NCI-H345 (cell line): ENCODE results near the gene CFAP43.
"Not testable (repeated sequence)": the region's sequence is repeated elsewhere in the genome, so short reads cannot be mapped to it uniquely, and the experiment has no call there.

Experiments used
- DNase-seq: peaks from one replicate; lab custom pipeline; 2025; lab: John Stamatoyannopoulos, UW

Gene CFAP43

DNA sequence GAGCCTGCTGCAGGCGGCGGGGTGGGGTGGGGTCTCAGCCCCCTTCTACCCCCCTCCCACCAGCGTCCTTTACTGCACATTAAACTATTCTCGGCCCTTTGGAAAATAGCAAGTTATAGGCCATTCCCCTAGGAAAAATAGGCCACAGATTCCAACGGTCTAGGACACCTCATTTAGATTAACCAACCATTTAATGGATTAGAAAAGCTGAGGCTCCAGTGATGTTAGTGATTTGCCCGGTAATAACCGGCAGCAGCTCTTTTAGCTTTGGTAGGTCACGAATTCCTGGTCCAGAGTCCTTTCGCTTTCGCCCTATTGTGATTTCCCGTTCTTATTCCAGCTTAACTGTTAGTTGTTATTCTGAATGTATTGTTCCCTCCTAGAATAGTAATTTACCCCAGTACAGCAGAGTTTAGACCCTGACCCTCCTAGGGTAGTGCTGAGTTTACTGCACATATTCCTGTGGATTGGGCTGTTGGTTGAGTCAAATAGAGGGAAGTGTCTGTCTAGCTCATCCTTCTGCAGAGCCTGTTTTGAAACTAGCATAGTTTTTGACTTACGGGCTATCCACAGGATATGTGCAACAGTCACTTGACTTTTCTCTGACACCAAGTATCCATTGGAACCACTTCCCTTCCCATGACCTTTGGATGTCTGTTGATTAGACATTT is 23.3 kb upstream of the CFAP43 start:
- no peak for DNase-seq

DNA sequence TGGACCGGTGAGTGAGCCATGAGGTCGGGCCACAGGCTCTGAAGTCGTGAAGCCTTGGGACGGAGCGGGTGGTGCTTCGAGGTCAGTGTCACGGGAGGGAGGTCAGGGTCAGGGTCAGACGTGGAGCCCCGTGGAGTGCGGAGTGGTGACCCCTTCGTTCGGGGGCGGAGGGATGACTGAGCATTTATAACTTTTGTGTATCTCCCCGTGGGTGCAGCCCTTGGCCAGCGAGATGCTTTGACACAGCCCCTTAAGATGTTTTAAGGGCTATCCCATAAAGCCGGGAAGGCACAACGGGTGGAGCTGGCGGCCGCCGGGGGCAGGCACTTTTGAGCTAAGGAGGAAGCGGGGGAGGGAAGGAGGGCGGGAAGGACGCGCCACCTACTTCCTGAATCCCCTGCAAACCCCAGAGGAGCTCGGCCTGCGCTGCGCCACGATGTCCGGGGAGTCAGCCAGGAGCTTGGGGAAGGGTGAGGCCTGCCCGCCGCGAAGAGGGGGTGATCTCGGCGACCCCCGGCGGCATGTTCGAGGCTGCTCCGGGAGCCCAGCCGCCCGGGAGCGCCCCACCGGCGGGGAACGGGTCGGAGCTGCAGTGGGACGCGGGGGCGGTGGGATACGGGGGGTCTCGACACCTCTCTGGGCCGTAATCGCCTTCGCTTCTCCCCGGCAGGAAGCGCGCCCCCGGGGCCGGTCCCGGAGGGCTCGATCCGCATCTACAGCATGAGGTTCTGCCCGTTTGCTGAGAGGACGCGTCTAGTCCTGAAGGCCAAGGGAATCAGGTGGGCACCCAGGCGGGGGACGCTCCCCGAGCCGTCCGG is 22.5 kb upstream of the CFAP43 start, which contains the start of gene GSTO1:
Gene GSTO1, plus strand, starts transcription at position 400 of the 818 bp plus-strand sequence. Its CDS starts 37 bp downstream, at position 437.
- no peak for DNase-seq

DNA sequence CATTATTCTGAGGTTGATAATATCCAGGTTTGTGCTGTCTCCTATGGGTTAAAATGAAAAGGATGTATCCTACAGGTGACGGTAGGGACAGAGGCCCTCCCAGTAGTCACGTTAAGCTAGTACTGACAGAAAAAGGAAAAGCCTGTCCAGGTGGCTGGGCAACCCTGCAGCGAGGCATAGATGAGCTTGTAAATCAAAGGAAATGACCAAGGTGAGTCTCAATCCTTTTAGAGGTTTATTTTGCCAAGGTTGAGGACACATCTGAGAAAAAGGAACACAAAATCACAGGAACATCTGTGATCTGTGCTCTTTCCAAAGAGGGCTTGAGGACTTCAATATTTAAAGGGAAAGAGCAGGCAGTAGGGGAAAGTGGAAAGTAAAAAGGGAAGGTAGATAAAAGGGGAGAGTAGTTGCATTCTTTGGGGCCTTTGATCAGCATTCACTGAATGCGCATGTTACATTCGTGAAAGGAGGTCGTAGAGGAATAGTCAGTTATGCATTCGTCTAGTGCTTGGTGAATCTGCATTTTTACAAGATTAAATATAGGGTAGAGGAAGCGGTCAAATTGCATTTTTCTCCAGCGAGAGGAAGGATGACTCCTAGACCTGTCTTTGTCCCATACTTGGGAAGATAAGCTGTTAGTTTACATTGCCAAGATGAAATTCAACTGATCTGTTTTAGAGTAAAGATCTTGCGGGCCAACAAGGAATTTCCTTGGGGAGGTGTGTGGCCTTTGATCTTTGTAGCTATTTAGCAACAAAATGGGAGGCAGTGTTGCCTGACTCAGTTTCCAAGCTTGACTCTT is 21.6 kb upstream of the CFAP43 start:
- DNase-seq = no peak

DNA sequence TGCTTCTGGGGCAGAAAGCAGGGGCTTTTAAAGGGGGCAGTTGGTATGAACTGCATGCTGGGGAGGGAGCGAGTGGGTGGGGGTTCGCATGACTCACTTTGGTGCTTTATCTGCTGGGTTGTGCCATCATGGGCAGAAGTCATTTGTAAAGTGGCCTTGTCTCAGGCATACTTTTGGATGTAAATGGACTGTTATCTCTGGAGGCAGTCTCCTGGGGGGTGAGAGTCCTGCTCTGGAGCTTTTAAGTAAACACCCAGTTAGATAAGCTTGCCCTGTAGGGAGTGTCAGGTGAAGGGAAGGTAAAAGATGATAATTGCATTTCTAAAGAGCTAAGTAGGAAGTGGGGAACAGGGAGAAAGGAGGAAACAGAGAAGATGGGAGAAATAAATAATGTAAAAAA is 20.9 kb upstream of the CFAP43 start:
- DNase-seq = no peak

DNA sequence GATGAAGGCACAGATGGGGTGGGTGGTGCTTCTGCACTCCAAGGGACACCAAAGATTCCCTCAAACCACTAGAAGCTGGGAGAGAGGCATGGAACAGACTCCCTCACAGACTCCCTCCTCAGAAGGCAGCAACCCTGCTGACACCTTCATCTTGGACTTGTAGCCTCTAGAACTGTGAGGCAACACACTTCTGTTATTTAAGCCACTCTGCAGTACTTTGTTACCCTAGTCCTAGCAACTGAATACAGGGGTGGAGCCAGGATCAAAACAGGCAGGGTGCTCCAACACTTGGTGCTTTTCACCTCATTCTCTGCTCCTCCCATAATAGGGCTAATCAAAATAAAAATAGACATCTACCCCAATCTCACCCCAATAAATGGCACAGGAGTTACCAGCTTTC is 20.2 kb upstream of the CFAP43 start:
- DNase-seq = no peak

DNA sequence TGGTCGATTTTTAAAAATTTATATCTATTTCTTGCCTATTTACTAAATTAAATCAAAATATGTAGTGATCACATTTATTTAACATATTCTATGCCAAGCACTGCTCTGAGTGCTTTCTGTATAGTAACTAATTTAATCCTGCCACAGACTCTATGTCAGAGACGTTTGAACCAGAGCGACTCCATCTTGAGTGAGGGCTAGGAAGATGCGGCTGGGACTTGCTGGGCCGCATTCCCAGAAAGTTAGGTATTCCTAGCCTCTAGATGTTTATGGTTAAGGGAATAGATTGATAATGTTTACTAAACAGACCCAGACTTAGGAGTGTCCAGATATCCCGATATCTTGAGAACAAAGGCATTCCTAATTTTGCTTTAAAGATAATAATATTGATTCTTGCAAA is 19.3 kb upstream of the CFAP43 start:
- no peak for DNase-seq

DNA sequence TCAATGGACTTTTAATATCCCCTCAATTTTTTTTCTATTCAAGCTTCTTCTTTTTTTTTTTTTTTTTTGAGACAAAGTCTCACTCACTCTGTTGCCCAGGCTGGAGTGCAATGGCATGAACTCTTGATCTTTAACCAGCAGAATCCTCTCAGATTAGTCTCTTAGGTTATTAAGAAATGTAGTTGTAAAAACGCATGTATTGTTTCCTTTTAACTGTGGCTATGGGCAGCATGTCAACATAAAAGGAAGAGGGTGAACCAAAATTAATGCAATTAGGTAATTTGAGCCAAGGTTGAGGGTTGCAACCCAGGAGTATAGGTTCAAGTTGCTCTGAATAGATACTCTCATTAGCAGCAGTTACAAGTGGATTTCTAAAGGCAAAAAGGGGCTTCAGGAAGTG is 18.2 kb upstream of the CFAP43 start:
- no peak for DNase-seq

DNA sequence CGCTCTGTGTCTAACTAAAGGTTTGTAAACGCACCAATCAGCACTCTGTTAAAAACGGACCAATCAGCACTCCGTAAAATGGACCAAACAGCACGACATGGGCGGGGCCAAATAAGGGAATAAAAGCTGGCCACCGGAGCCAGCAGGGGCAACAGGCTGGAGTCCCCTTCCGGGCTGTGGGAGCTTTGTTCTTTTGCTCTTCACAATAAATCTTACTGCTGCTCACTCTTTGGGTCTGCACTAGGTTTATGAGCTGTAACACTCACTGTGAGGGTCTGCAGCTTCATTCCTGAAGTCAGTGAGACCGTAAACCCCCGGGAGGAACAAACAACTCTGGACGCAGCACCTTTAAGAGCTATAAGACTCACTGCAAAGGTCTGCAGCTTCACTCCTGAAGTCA is 16.8 kb upstream of the CFAP43 start:
- not testable (repeated sequence) for DNase-seq

DNA sequence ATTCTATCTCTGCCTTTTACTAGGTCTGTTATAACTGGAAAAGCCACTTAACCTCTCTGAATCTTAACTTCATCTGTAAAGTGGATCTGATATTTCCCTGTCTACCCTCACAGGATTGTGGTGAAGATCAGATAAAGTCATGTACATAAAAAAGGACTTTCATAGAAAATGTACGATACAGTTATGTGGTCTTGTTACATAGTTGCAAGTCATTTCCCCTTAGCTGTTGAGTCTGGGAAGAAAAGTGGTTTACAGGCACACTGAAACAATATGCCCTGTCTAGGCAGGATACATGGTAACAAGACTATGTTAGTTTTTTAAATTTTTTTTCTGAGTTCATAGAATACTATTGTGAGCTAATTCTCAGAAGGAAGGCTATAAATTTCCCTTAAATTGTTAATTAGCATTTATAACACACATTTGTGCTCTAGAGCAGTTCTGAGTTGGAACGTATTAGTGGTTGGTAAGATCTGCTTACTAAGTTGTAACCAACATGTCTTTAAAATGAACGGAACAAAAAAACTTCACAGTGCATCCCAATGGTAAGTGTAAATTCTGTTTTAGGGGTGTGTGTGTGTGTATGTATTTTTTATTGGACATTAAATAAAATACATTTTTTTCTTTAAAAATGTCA is 15.5 kb upstream of the CFAP43 start:
- DNase-seq = no peak

DNA sequence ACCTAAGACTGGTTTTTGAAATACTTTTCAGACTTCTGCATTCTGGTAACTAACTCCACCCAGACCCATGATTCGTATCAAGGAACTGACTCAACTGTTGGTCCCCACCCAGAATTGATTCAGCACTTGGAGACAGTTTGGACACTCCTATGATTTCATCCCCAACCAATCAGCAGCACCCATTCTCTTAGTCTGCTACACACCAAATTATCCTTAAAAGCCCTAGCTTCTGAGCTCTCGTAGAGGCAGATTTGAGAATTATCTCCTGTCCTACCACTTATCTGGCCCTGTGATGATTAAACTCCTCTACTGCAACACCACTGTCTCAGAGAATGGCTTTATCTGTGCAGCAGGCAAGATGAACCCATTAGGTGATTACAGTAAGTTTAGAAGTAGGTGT is 14.8 kb upstream of the CFAP43 start:
- DNase-seq = no peak

DNA sequence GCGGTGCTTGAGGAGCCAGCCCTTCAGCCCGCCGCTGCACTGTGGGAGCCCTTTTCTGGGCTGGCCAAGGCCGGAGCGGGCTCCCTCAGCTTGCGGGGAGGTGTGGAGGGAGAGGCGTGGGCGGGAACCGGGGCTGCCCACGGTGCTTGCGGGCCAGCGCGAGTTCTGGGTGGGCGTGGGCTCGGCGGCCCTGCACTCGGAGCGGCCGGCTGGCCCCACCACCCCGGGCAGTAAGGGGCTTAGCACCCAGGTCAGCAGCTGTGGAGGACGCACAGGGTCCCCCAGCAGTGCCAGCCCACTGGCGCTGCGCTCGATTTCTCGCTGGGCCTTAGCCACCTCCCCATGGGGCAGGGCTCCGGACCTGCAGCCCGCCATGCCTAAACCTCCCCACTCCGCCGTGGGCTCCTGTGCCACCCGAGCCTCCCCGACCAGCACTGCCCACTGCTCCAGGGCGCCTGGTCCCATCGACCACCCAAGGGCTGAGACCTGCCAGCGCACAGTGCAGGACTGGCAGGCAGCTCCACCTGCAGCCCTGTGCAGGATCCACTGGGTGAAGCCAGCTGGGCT is 13.0 kb upstream of the CFAP43 start:
- DNase-seq = no peak

DNA sequence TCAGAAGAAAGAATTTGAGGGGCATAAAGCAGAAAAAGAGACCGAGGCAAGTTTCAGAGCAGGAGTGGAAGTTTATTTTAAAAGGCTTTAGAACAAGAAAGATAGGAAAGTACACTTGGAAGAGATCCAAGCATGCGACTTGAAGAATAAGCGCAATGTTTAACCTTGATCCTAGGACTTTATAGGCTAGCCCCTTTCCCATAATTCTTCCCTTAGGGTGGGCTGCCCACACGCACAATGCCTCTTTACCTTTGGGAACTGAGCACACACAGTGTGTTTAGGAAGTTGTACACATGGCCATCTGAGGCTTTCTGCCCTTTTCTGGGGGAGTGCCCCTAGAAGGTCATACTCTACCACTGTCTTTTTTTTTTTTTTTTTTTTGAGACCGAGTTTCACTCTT is 11.3 kb upstream of the CFAP43 start:
- DNase-seq = no peak

DNA sequence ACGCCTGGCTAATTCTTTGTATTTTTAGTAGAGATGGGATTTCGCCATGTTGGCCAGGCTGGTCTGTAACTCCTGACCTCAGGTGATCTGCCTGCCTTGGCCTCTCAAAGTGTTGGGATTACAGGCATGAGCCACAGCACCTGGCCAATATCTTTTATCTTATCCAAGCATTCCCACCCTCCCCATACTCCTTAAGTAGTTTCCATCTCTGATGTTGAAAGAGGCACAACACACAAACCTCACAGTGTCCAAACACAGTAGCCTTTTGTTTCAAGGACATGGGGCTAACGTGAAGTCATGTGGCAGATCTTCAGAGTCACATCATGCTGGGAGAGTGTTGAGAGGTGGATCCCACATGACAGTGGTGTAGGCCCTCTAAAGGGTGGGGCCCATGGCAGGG is 10.8 kb upstream of the CFAP43 start:
- DNase-seq = not testable (repeated sequence)

DNA sequence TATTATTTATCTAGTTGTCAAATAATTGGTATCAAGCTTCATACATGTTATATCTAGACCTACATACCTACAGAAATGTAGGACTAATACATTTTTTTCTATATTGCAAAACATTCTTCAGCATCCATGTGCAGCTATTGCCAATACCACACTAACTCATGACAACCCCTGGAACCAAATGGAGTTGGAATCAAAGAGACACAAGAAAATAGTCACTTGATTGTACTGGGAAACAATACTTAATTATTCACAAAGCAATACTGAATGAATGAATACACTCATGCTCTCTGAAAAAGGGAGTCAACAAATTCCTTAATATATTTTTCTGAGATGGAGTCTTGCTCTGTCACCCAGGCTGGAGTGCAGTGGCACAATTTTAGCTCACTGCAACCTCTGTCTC is 10.4 kb upstream of the CFAP43 start:
- no peak for DNase-seq

DNA sequence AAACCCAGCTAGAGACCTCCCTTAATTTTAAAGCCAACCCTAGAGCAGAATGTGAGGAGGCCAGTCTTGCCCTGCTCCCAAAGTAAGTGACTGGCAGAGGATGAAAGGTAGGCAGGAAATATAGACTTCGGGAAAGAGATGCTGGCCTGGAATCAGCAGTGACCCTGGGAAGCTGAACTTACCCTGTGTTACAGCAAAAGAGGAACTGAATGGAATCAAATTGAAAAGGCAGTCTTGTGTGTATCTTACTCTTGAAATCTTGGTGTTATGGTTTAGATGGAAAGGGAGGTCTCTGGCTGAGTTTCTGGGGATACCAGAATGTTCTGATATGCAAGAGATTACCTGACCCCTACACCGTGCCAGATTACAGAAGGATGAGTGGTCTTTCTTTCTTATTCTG is 7.9 kb upstream of the CFAP43 start:
- no peak for DNase-seq

DNA sequence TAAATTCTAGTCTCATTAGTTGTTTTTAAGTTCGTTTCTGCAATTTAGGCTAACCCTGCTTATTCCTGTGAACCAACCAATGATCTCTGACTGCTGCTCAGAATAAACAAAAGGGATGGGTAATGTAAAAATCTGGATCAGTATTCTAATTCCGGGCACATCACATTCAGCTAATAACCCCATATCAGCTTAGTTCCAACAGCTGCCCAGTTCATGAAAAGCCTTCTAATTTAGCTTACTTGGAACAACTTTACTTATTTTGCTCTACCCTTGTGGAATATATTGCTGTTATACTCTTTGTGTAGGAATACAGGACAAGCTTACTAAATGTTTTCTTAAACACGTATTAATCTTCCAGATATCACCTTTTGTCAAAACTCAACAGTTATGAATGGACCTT is 3.6 kb upstream of the CFAP43 start:
- no peak for DNase-seq

DNA sequence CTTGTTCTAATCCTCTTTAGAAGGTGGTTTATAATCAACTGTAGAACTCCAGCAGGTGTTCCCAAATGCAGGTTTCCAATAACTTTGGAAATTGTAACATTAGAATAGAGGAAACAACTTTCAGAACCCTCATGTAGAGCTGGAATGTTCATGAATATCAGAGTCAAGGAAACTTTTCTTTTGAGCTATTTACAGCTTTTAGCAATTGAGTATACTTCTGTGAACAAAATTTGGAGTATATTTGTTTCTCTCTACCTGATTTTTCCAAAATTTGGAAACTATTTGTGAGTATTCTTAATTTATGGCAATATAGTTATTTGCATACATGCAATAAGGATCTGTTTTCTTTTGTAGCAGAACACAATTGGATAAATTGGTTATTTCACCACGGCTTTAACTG is 2.8 kb upstream of the CFAP43 start:
- no peak for DNase-seq

DNA sequence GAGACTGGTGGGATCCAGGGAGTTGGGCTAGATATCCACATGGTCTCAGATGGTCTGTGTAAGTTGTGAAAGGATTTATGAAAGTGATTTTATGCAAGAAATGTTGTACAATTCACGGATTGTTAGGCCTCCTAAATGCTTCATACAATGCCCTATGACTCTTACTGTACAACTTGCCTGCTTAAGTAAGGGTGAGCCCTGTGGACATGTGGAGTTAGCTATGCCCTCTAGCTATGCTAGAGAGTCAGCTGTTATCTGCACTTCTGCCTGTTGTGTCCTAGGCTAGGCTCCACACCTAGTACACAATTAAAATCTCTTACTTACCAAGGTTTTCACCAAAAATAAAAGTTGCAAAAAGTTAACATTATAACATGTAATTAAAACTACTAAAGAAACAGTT is 1.7 kb upstream of the CFAP43 start:
- DNase-seq = no peak

DNA sequence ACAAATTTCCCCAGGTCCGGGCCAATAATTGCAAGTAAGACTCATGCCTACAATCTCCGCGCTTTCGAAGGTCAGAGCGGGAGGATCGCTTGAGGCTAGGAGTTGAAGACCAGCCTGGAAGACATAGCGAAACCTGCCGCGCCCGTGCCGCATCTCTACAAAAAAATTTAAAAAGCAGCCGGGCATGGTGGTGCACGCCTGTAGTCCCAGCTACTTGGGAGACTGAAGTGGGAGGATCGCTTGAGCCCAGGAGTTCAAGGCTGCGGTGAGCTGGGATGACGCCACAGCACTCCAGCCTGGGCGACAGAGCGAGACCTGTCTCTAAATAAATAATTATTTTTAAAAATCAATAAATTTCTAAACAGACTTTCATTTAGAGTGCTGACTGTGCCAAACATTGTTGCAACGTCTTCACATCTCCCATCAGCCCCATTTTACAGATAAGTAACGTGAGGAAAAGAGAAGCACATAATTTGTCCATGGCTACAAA is 494 bp upstream of the CFAP43 start:
- DNase-seq = no peak

DNA sequence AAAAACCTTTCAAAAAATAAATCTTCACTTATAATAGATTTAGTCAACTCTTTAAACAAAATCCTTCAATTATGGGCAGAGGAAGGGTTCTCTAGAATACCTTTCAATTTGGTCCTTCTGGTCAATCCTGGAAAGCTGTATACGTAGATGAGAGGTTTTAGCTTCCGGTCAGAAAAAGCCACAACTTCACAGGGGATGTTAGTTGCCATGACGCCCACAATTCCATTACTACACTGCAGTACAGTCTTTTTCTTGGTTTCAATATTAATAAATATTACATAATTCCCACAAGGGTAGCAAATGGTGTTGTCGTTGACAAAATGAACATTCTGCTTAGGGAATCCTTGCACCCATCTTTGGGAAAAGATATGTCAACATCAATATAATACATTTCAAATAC is 1.7 kb downstream of the CFAP43 start:
- no peak for DNase-seq

DNA sequence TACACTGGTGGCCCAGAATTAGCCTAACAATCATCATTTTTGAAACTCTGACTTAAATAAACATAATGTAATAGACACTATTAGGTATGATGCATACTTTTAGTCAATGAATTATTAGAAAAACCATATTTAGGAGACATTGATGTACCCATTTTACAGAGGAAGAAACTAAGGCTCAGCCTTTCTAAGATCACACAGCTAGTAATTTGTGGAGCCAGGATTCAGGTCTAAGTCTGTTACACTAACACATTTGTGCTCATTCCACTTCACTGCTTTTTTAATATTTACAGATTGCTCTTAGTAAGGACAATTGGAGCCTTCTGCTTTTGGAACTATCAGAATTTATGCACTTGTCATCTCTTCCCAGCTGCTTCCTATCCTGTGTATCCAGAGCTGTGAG is 8.9 kb downstream of the CFAP43 start:
- no peak for DNase-seq

DNA sequence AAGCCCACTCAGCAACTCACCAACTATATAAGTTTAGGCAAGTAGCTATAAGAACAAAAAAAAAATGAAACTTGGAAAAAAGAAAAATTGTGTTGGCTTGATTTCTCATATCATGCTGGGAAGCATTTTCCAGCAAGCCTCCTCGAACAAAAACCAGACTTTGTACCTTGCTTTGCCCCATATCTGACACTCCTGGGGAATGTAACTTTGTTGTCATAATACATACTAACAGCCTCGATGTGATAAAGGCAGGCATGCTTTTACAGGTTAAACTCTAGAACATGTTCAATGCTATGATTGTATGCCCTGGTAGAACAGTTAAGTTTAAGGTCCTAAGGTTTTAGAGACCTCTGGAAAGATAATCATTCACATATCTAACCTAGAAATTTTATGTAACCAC is 11.6 kb downstream of the CFAP43 start:
- DNase-seq = no peak
